HepG2 (cell line): ENCODE results near the gene DOCK11.
A peak's percentile ranks its signal among the peaks of the same experiment; 100 is the strongest.

ENCODE experiments used
- CBX1 ChIP-seq: IDR thresholded peaks from one replicate; pipeline ENCODE4 v1.6.1; 2016; ENCODE audit warnings: antibody characterized with exemption, low read depth
- EZH2 ChIP-seq: conservative IDR thresholded peaks from 2 replicates; pipeline ENCODE4 v1.6.1; 2012; ENCODE audit warnings: mild to moderate bottlenecking, low read depth, low read length, moderate library complexity
- RAD51 ChIP-seq: fragments of 450-650 bp; IDR thresholded peaks from 2 replicates; pipeline ENCODE4 v1.6.1; 2016; ENCODE audit warnings: borderline replicate concordance
- REST ChIP-seq, 2 experiments: IDR thresholded peaks; 2 replicates each; pipeline ENCODE4 v1.6.1; 2011 to 2012; ENCODE audit warnings: low read length in 2 of 2, borderline replicate concordance in 1 of 2, low read depth in 1 of 2, mild to moderate bottlenecking in 1 of 2, moderate library complexity in 1 of 2
- TAF1 ChIP-seq: sonication (generic); formaldehyde crosslinking; IDR thresholded peaks from 2 replicates; pipeline ENCODE4 v1.4.0; 2020; ENCODE audit warnings: missing genetic modification reagents
- ZBTB21 ChIP-seq: sonication (generic); formaldehyde crosslinking; IDR thresholded peaks from 2 replicates; pipeline ENCODE4 v1.4.0; 2020; ENCODE audit warnings: missing genetic modification reagents
- ZNF138 ChIP-seq: sonication (generic); formaldehyde crosslinking; IDR thresholded peaks from 2 replicates; pipeline ENCODE4 v1.5.0; 2020; ENCODE audit warnings: mild to moderate bottlenecking, low read depth, missing genetic modification reagents
- ZNF776 ChIP-seq: sonication (generic); formaldehyde crosslinking; IDR thresholded peaks from 2 replicates; pipeline ENCODE4 v1.4.0; 2020; ENCODE audit warnings: mild to moderate bottlenecking, missing genetic modification reagents
- ZSCAN12 ChIP-seq: sonication (generic); formaldehyde crosslinking; IDR thresholded peaks from 2 replicates; pipeline ENCODE4 v1.9.0; 2021; ENCODE audit warnings: mild to moderate bottlenecking, missing genetic modification reagents

DNA sequence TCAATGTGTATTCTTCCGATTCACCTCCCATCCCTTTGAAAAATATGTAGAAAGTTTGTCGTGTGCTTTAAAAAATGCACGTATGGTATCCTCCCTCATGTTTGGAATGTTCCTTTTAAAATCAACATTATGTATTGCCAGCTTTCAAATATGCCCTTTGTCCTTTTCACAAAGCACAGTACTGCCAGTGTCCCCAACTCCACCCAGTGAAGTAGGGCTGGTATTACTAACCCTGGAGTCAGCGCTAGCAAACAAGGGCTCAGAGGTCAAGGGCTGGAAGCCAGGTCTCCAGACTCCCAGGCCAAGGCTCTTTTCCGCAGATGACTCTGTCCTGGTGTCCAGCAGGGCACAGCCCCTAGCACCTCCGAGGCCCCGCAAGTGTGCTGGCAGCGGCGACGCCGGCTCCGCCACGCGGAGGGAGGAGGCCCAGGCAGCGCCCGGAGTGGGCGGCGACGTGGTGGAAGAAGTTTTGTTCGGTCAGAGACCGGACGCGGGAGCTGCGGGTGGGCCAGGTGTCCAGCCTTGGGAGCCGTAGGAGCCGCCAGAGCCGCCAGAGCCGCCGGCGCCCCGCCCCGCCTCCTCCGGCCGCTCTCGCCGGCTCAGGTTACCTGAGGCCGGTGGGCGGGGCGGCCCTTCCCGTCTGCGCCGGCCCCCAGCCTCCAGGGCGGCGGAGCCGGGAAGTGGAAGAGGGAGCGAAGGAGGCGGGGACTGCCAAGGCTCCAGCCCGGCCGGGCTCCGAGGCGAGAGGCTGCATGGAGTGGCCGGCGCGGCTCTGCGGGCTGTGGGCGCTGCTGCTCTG, 231.5 kb downstream of the DOCK11 start, which contains the start of gene IL13RA1:
- TF ChIP-seq REST (IDR thresholded peaks at IDR 0.05; ENCODE audit: borderline replicate concordance in 1 of 2, low read depth in 1 of 2, low read length in 2 of 2) (no peak), TAF1 (CRISPR knock-in tag) (peak; percentile 53; the same call in 1 of the 2 replicates), CBX1 (no peak), EZH2 (no peak), RAD51 (no peak), ZNF776 (CRISPR knock-in tag) (no peak), ZBTB21 (CRISPR knock-in tag) (no peak), ZSCAN12 (no peak), ZNF138 (CRISPR knock-in tag) (no peak)
